CD4-positive, alpha-beta T cell treated with Interleukin-10 for 1 hour (primary cell): ENCODE data around the gene ACBD6.

Experiments used
- DNase-seq: peaks from one replicate; pipeline ENCODE4 v3.0.0-alpha.2; 2020

ACBD6 gene

DNA sequence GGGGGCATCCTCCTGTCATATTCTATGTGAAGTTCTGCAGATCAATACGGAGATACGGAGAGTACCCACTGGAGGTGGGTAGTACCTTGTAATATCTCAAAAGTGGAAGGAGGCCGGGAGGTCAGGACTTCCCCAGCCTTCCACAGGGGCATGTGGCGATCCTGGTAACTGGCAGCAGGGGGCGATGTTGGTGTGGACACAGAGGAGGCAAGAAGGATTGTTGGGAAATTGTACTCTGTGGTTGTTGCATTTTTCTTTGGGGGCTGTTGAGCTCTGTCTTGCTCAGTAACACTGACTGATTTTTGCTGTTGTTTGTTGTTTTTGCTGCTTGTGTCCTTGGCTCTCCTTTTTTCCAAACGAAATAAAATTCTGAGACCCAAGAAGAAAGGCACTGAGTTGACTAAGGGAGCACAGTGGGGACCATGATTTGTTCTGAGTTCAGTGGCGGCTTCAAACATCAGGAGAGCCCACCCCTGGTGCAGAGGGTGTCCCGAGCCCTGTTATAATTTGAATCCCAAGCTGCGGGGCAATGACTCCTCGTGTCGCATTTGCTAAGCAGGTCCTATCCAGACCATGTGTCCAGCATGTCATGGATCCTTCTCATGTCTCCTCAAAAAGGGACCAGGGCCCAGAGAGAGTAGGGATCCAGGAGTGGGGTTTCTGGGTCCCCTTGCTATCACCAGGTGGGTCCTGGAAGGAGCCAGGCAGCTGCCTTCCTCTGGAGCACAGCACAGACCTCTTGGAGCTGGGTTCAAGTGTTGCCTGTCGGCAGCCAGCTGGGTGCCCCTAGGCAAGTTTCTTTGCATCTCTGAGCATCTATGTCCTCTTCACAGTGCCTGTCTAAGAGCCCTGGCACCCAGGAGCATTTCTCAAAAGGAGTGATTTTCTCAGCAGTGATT is 249.5 kb downstream of the ACBD6 start:
- peak; percentile 70 for DNase-seq

- no peak for DNase-seq
Measured at GRCh38 chr1:180251526-180252305, 250.7 kb downstream of the ACBD6 start.

DNA sequence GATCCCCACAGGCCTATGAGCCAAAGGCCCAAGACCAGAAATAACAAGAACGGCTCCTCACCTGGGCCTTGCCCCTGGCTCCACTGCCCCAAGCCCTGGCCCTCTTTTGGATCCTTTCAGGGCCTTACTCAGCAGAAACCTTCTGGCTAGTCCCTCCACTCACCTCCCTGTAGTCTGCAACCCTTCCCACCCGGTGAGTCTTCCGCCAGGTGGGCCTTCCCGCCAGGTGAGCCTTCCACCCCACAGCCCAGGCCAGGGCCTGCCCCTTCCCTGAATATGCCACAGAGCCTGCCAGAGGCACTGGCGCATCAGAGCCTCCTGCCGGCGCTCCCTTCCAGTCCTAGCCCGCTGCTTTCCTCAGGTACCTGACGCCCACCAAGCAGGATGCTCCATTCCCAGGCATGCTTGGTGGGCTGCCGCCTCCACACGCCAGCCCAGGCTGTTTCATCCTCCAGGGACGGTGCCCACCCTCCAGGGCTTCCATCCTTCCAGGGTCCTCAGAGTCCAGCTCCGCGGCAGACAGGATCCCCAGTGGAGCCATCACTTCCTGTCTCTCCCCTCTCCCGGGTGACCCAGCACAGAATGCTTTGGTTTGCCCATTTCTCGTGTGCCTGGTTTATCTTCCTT is 251.4 kb downstream of the ACBD6 start:
- DNase-seq, result no peak

DNA sequence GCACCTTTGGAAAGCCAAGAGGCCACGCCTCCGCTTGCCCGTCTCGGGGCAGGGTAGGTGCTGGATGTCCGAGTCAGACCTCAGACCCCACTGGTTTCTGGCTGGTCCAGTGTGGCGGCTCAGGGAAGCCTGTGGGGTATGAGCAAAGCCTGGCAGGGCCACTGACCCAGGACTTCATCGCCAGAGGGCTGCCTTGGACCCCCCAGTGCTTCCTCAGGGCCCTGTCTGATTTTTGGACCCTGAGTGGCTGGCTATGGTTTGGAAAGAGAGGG is 251.9 kb downstream of the ACBD6 start:
- DNase-seq, result no peak

GRCh38 chr1:180249725-180250498 is 252.5 kb downstream of the ACBD6 start:
- no peak for DNase-seq

DNA sequence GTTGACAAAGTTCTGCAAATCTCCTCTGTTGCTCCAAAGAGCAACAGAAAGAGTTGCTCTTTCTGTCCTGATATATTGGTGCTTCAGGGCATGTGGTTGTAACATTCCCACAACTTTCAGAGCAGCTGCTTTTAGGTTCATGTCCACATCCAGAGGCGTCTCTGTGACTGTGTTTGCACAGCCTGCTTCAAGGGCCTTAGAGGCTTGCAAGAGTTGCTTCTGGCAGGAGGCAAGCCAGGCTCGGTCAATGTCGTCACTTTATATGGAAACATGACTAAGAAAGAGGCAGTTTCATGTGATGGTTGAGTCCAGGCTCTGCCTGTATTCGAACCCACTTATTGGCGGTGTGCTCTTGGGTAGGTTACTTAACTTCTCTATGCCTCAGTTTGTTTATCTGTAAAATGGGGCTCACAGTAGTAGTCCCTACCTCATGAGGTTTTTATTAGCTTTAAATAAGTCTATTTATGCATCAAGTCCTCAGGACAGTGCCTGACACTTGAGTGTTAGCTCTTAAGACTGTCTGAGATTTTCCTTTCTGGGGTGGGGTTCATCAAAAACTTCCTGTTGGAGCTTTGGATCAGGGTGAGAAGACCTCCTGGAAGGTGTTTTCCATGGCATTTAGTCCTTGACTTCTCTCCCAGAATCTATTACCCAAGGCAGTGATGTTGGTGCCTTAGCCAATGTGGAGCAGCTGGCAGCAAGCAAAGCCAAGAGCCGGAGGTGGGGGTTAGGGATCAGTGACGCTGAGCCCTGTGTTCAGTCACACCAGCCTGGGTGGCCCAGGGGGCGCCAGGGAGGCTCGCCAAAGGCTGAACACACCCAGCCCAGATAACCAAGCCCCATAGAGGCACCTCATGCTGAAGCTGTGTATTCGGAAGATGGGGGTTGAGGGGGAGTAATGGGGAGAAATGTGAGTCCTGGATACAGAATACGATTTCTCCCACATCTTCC is 253.4 kb downstream of the ACBD6 start:
- DNase-seq, result no peak

- no peak for DNase-seq
Measured at GRCh38 chr1:180248176-180248575, 254.2 kb downstream of the ACBD6 start.

GRCh38 chr1:180247580-180247979 is 254.8 kb downstream of the ACBD6 start:
- no peak for DNase-seq

DNA sequence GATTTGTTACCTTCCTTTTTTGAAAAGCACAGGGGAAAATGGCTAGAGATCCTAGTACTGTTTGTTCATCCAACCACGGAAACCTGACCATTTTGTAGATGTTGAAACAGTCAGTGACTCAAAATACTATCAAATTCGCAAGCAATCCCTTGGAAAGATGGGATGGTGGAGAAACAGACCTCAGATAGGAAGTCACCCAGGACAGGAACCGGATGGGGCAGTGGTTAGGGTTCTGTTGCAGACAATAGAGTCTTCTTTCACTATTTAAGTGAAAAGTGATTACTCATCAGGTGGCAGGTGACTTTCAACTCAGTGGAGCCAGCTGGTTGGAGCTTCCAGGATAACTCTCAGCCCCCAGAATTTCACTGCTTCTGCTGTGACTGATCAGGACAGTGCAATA is 255.3 kb downstream of the ACBD6 start:
- no peak for DNase-seq

- DNase-seq, result no peak
Measured at GRCh38 chr1:180246579-180246978, 255.8 kb downstream of the ACBD6 start.

- no peak for DNase-seq
Measured at GRCh38 chr1:180244840-180245239, 257.5 kb downstream of the ACBD6 start.

DNA sequence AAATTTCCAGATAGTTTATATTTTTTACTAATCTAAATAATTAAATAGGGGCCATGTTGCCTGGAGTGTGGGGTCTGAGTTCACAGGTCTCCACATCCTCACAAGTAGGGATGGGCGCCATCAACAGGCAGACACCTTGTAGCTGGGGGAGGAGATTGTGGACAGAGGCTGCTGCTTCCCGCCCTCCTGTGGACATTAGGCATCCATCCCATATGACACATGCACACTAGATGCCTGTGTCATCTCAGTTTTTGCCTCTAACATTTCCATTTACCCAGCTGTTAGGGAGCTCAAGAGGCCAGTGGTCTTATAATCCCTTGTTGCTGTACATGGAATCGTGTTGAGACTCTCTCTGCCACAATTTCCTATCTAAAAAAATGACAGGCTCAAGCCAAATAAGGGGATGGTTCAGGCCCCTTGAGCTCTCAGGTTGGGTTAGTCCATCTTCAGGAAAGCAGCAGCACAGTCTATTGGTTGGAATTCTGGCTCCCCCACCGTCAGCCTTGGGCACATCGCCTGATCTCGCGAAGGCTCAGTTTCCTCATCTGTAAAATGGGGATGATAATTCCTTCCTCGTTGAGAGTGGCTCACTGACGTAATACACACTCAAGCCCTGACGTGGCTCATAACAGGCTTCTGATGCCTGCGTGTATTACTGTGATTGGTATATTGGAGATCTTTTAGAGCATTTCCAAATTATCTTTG is 258.7 kb downstream of the ACBD6 start:
- DNase-seq, result no peak

- DNase-seq, result no peak
Measured at GRCh38 chr1:180241716-180242544, 260.4 kb downstream of the ACBD6 start.

DNA sequence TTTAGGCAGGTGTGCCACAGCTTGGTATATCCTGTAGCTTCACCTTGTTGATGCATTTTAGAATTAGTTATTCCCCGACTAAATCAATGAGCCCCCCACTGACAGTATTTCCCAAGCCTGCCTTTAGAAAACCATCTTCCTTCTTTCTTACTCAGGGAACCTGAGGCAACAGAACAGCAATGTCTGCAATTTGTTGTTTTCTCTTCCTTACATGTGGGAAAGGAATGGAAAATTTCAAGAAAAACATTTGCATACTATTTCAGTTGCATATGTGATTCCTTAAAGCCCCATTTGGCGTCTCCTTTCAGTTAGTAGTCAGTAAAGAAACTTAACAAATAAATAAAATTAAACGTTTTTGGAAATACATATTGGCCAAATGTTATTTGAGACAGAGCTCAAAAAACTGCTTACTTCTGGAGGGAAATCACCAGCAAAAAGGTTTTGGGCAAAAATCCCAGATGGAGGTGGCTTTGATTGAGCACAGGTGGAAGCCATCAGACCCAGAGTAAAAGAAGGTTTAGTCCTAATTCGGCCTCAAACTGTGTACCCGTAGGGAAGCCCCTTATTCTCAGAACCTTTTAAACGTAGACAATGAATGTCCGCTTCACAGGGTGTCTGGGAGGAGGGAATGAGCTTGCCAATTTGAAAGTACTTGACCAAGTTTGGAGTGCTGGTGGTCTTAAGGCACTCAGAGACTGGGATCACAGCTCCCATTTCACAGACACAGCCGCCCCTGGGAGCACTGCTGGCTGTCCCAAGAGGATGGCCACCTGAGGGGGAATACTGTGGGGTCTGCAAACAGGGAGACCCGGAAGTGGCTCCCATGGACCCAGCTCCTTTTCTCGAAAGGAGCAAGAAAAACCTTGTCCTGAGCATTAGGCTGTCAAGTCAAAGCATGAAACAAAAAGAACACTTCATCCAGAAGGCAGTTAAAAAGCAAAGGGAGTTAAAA is 263.0 kb downstream of the ACBD6 start:
- DNase-seq, result no peak

DNA sequence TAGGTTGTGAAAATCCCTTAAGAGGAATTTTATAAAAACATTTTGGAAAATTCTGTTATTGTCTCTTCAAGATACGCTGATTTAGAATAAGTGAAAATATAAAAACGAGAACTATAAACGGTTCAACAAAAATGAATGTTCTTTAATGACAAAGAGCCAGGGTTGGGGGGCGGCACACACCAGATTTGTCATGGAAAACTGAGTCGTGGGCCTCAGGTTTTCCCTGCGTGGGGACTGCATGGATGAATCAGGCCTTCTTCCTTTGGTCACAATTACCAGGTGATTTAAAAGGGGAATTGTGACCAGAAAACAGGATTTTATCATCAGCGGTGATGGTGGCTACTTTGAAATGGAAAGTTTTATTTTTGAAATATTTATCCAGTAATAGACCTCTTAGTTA is 263.7 kb downstream of the ACBD6 start:
- DNase-seq, result no peak
